Heart left ventricle (tissue), 13 donors: ENCODE measurements around the gene MAPK8IP3.

ENCODE experiments used
- POLR2A ChIP-seq, 2 donors: fragments of 450-650 bp; IDR thresholded peaks; one replicate each; pipeline ENCODE4 v1.6.1; 2017; ENCODE audit warnings: antibody characterized with exemption in 2 of 2, mild to moderate bottlenecking in 2 of 2, moderate library complexity in 2 of 2
- TF ChIP-seq, protein P1 (sequence below), 12 donors: fragments of 200-600 bp; sonication (generic) in 4 of 12; IDR thresholded peaks; one replicate each; pipeline versions ENCODE4 v1.5.0 to v1.8.0; 2018 to 2022; ENCODE audit warnings: antibody characterized with exemption in 12 of 12, mild to moderate bottlenecking in 5 of 12
- donor health status: ischemic (EF 13 %, LVEDD 7.1; RV severe dilation, severe dysfunction).
- donor health status: DM: no; HTN: yes; CAD: no.
- donor health status: DM: no; HTN: no; CAD: no.
- donor health status: ischemic (EF 25% LVEDD 6.9; RV normal size, moderate dysfunction).
- donor health status: ischemic (EF 25% LVEDD 5.7; RV mildly dilated, moderate dysfunction).
- donor health status: ischemic (EF 35%, LVEDD 5.7; RV mildly dilated, moderate dysfunction).
- donor health status: nonischemic (EF 11% LVEDD 7.7; RV severe dilation, severe dysfunction).
- donor health status: DM: yes; HTN: yes; CAD: no.
- donor health status: PGD.
- donor health status: ischemic (EF 29% LVEDD 5.4; RV normal size, mild dysfunction).
- donor health status: nonischemic (EF 23%, LVEDD 6.1; RV moderate dilation, normal function).

DNA sequence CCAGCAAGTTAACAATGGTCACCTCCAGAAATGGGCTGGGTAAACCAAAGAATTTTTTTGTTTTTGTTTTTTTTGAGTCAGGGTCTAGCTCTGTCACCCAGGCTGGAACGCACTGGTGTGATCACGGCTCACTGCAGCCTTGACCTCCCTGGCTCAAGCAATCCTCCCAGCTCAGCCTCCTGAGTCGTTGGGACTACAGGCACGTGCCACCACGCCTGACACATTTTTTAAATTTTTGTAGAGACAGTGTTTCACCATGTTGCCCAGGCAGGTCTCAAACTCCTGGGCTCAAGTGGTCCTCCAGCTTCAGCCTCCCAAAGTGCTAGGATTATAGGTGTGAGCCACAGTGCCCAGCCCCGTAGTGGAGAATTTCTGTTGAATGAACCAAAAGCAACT is 74.7 kb downstream of the MAPK8IP3 start:
- TF ChIP-seq, protein P1, sequence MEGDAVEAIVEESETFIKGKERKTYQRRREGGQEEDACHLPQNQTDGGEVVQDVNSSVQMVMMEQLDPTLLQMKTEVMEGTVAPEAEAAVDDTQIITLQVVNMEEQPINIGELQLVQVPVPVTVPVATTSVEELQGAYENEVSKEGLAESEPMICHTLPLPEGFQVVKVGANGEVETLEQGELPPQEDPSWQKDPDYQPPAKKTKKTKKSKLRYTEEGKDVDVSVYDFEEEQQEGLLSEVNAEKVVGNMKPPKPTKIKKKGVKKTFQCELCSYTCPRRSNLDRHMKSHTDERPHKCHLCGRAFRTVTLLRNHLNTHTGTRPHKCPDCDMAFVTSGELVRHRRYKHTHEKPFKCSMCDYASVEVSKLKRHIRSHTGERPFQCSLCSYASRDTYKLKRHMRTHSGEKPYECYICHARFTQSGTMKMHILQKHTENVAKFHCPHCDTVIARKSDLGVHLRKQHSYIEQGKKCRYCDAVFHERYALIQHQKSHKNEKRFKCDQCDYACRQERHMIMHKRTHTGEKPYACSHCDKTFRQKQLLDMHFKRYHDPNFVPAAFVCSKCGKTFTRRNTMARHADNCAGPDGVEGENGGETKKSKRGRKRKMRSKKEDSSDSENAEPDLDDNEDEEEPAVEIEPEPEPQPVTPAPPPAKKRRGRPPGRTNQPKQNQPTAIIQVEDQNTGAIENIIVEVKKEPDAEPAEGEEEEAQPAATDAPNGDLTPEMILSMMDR (IDR thresholded peaks at IDR 0.05) = no peak
- no peak for TF ChIP-seq POLR2A (IDR thresholded peaks at IDR 0.05)
